ENCODE results near the gene ACOT8.

DNA sequence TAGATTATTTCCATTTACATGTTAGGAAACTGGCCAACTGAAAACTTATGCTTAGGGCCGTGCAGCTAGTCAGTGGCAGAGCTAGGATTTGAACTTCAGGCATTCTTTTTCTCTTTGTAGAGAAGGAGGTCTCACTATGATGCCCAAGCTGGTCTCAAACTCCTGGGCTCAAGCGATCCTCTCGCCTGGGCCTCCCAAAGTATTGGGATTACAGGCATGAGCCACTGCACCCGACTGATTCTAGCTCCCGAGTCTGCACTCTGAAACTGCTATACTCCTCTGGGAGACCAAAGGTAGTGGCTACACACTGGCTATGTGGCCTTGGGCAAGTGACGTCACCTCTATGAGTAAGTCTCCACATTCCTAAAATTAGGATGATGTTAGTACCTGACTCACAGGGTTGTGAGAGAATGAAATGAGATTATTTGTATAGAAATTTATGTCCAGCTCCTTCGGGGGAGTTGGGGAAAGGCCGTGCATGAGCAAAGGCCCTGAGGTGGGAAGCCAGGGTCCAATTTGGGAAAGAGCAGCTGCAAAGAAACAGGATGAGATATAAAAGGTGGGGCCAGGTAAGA is 48.4 kb upstream of the ACOT8 start:
- TF ChIP-seq, protein P1, sequence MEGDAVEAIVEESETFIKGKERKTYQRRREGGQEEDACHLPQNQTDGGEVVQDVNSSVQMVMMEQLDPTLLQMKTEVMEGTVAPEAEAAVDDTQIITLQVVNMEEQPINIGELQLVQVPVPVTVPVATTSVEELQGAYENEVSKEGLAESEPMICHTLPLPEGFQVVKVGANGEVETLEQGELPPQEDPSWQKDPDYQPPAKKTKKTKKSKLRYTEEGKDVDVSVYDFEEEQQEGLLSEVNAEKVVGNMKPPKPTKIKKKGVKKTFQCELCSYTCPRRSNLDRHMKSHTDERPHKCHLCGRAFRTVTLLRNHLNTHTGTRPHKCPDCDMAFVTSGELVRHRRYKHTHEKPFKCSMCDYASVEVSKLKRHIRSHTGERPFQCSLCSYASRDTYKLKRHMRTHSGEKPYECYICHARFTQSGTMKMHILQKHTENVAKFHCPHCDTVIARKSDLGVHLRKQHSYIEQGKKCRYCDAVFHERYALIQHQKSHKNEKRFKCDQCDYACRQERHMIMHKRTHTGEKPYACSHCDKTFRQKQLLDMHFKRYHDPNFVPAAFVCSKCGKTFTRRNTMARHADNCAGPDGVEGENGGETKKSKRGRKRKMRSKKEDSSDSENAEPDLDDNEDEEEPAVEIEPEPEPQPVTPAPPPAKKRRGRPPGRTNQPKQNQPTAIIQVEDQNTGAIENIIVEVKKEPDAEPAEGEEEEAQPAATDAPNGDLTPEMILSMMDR (IDR thresholded peaks at IDR 0.05; ENCODE audit: borderline replicate concordance, extremely low read depth, low read length, poor library complexity, severe bottlenecking): no peak
- TF ChIP-seq EZH2 (IDR thresholded peaks at IDR 0.05; ENCODE audit: borderline replicate concordance, low read depth, low read length, severe bottlenecking): no peak
